Thyroid gland (tissue), 4 donors: ENCODE measurements around the gene KCTD1. TPM values are rescaled to one million over a fixed set of nuclear protein-coding genes. Genes with fewer than 3 reads are reported as not detected.

Source experiments
- DNase-seq, 2 donors: peaks; one replicate each; pipeline ENCODE4 v3.0.0-alpha.2; 2019
- H3K27ac ChIP-seq, 3 donors: fragments of 200-600 bp; sonication (generic); 1 replicate in 2 of 3; 2 replicates in 1 of 3; pipeline ENCODE4 v1.5.1; 2016 to 2019; ENCODE audit warnings: mild to moderate bottlenecking in 1 of 3, moderate library complexity in 1 of 3
- H3K27me3 ChIP-seq: fragments of 200-600 bp; sonication (generic); one replicate; pipeline ENCODE4 v1.5.1; 2019
- H3K36me3 ChIP-seq, 2 donors: fragments of 200-600 bp; sonication (generic); one replicate each; pipeline ENCODE4 v1.5.1; 2016 to 2019
- H3K4me1 ChIP-seq, 2 donors: fragments of 200-600 bp; sonication (generic); one replicate each; pipeline ENCODE4 v1.5.1; 2017 to 2019
- H3K4me3 ChIP-seq, 3 donors: fragments of 200-600 bp; sonication (generic); replicated peaks in 1 of 3; 1 replicate in 2 of 3; 2 replicates in 1 of 3; pipeline ENCODE4 v1.5.1; 2016; ENCODE audit warnings: mild to moderate bottlenecking in 1 of 3
- H3K9me3 ChIP-seq: fragments of 200-600 bp; sonication (generic); one replicate; pipeline ENCODE4 v1.5.1; 2017
- CTCF ChIP-seq, 6 experiments: fragments of 200-600 bp in 3 of 6; fragments of 450-650 bp in 3 of 6; sonication (generic) in 3 of 6; IDR thresholded peaks; one replicate each; pipeline ENCODE4 v1.5.1; 2016 to 2019; ENCODE audit warnings: antibody characterized with exemption in 6 of 6, mild to moderate bottlenecking in 2 of 6, inconsistent platforms in 1 of 6, moderate library complexity in 1 of 6
- POLR2A ChIP-seq, 2 donors: fragments of 450-650 bp; IDR thresholded peaks; one replicate each; pipeline ENCODE4 v1.6.1; 2017; ENCODE audit warnings: antibody characterized with exemption in 2 of 2, mild to moderate bottlenecking in 2 of 2, moderate library complexity in 1 of 2
- WGBS, 2 donors: methylation state at CpG; one replicate each; pipeline ENCODE4 v1.1.5; 2017; 5-methylcytosine and 5-hydroxymethylcytosine counted together
- intact Hi-C: fragments of 100-400 bp; cut with DNase I; formaldehyde crosslinking; loops from one replicate; pipeline ENCODE4 v1.15.1; 2023
- total RNA-seq, 4 donors: library from RNA; depleted of rRNA; stranded (reverse); fragments of >200 nt; gene quantifications; one replicate each; pipeline ENCODE4 v1.2.3, GENCODE V29; 2016

The KCTD1 gene
- total RNA-seq, 4 donors from 2014 or later, result 25.9 to 66.0 (median 34.2) TPM

- no peak for DNase-seq
- TF ChIP-seq POLR2A (IDR thresholded peaks at IDR 0.05), result no peak
- H3K4me3 ChIP-seq, result no peak overlapping the region
- no peaks in the 10 kb centered on the region for H3K36me3 ChIP-seq
- intact Hi-C loops, result no loop called here
- no peak overlapping the region for H3K27ac ChIP-seq
- no peaks in the 10 kb centered on the region for H3K4me1 ChIP-seq
- H3K27me3 ChIP-seq, result no peaks in the 10 kb centered on the region
- H3K9me3 ChIP-seq, result no peaks in the 10 kb centered on the region
- 94 to 96% methylated on average over 4 of the region's 4 CpGs for WGBS, 2 donors
Measured at GRCh38 chr18:26418225-26418624, 130.1 kb downstream of the KCTD1 start.

GRCh38 chr18:26417190-26417589 is 131.2 kb downstream of the KCTD1 start:
- 92 to 95% methylated on average over 12 of the region's 12 CpGs for WGBS, 2 donors
- no peak for DNase-seq
- H3K27ac ChIP-seq, result no peak overlapping the region
- intact Hi-C loops, result no loop called here
- TF ChIP-seq CTCF (IDR thresholded peaks at IDR 0.05) (no peak), POLR2A (IDR thresholded peaks at IDR 0.05) (no peak)
- no peaks in the 10 kb centered on the region for H3K9me3 ChIP-seq
- H3K27me3 ChIP-seq, result no peaks in the 10 kb centered on the region
- no peak overlapping the region for H3K4me3 ChIP-seq
- H3K4me1 ChIP-seq, result no peaks in the 10 kb centered on the region
- H3K36me3 ChIP-seq, result no peaks in the 10 kb centered on the region

GRCh38 chr18:26416652-26417150 is 131.7 kb downstream of the KCTD1 start:
- H3K27ac ChIP-seq, result no peak overlapping the region
- H3K4me1 ChIP-seq, result no peaks in the 10 kb centered on the region
- H3K4me3 ChIP-seq, result no peak overlapping the region
- TF ChIP-seq CTCF (IDR thresholded peaks at IDR 0.05), result no peak
- no peak for TF ChIP-seq POLR2A (IDR thresholded peaks at IDR 0.05)
- intact Hi-C loops, result no loop called here
- H3K9me3 ChIP-seq, result no peaks in the 10 kb centered on the region
- 95% methylated on average over 8 of the region's 8 CpGs for WGBS, 2 donors
- no peaks in the 10 kb centered on the region for H3K27me3 ChIP-seq
- no peak for DNase-seq
- no peaks in the 10 kb centered on the region for H3K36me3 ChIP-seq

GRCh38 chr18:26415631-26416030 is 132.7 kb downstream of the KCTD1 start:
- Histone ChIP-seq H3K27ac (no peak overlapping the region), H3K27me3 (no peaks in the 10 kb centered on the region), H3K9me3 (no peaks in the 10 kb centered on the region), H3K36me3 (no peaks in the 10 kb centered on the region), H3K4me1 (no peaks in the 10 kb centered on the region), H3K4me3 (no peak overlapping the region)
- intact Hi-C loops, result no loop called here
- DNase-seq, result no peak
- TF ChIP-seq CTCF (IDR thresholded peaks at IDR 0.05), result no peak
- no peak for TF ChIP-seq POLR2A (IDR thresholded peaks at IDR 0.05)
- 68 to 73% methylated on average over 7 of the region's 7 CpGs for WGBS, 2 donors

DNA sequence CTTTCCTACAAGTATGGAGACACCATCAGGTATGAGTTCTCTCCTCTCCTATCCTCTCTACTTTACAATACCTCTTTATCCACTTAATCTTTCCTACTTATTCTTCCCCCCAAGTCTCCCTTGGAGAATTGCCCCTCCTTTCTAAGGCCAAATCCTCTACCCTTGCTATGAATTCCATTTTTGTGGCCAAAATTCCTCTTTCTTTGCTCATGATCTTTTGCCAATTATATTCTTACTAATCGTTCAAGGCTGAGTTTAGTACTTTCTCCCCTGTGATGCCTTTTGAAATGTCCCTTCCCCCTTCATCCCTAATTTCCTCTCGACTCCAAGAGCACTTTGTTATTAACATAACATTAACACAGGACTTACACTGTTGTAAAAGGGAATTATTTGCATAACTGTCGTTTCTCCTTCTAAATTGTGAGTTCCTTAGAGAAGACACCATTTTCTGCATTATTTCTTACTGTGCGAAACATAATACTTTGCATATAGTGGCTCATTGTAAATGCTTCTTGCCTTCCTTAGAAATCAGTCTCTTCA is 133.4 kb downstream of the KCTD1 start:
- Histone ChIP-seq H3K4me3 (no peak overlapping the region), H3K36me3 (no peaks in the 10 kb centered on the region), H3K27me3 (no peaks in the 10 kb centered on the region), H3K9me3 (no peaks in the 10 kb centered on the region), H3K27ac (no peak overlapping the region), H3K4me1 (no peaks in the 10 kb centered on the region)
- DNase-seq, result no peak
- intact Hi-C loops, result no loop called here
- WGBS, 2 donors, result 47 to 50% methylated on average over 4 of the region's 4 CpGs
- TF ChIP-seq CTCF (IDR thresholded peaks at IDR 0.05), result no peak
- TF ChIP-seq POLR2A (IDR thresholded peaks at IDR 0.05), result no peak
